ENCODE measurements around the gene EIF1AD.
"Not testable (repeated sequence)": the region's sequence is repeated elsewhere in the genome, so short reads cannot be mapped to it uniquely, and the experiment has no call there.

EIF1AD gene, protein sequence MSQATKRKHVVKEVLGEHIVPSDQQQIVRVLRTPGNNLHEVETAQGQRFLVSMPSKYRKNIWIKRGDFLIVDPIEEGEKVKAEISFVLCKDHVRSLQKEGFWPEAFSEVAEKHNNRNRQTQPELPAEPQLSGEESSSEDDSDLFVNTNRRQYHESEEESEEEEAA

DNA sequence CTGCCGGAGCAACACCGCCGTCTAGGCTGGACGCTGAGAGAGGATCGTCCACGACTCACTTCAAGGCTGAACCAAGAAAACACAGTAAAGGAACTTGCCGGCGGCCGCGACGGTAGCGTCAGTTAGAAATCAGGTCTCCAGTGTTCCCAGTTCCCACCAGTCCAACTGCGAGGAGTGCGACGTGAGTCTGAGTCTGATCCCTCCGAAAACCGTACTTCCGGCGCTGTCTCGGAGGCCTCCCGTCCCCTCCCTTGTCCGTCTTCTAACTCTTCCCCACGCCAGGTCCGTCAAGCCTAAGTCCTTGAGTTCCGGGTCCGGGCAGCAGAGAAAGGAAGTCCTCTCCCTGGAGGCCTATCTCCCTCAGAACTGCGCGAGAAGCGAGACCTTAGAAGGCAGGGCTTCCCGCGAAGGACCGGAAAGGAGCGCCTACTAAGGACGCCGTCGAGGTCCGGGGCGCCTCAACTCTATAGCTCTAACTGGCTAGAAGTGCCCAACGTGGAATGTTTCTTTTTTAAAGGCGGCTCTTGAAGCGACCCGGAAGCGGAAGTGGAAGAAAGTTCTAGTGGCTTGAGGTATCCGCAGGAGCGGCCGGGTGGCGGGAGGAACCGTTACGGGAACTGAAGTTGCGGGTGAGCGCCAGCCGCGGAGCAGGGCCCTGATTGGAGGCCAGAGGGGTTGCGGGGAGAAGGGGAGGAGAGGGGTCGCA lies at the start of gene EIF1AD, which contains the start of gene BANF1:
Gene EIF1AD, minus strand, starts transcription at position 216 of the 706 bp plus-strand sequence. CDS start 1,768 bp downstream, outside the sequence.
Gene BANF1, plus strand, starts transcription at position 562 of the 706 bp plus-strand sequence. CDS start 748 bp downstream, outside the sequence.
- DNase-seq (ENCODE audit: low read depth in 2 of 2) = peak; percentile 85 to 91

DNA sequence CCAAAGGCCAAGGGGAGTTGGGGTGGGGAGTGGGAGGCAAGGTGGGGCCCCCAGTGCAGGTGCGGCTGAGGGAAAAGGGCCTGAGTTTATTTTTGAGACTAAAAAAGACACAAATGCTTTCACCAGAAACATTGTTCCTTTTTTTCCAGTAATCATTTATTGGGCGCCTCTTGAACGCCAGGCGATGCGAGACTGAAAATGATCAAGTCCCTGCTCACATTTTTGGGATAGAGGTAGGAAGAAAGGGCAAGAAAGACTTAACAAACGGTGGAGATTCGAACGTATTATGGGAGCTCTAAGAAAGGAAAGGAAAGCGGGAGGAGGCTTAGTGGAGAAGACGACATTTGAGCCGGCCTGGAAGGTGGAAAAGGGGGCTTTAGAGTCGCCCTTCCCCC lies 49.4 kb upstream of the EIF1AD start:
- no peak for DNase-seq (ENCODE audit: low read depth in 2 of 2)

DNA sequence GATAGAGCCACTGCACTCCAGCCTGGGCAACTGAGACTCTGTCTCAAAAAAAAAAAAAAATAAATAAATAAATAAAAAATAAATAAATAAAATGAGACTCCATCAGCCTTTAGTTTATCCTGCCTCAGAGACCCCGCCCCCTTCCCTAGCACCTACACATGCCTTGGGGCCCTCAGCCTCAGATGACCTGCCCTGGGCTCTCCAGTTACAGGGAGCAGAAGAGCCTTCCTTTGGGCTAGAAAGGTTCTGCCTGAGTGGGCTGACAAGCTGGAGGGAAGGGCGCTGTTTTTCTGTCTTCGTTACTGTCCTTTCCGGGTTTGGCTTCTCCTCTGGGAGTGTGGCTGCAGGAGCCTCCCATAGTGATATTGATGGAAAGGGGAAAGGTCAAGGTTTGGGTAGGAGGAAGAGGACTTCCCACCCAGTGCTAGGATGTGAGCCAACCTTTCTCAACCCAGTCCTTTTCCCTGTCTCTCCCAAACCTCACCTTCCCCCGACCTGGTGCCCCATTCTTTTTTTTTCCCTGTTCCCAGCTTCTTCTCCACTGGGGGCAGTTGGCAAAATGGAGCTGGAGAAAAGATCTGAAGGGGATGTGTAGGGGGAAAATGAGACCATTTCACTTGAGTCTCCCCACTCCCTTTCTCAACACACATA lies 48.7 kb upstream of the EIF1AD start:
- DNase-seq (ENCODE audit: low read depth in 2 of 2) = no peak

DNA sequence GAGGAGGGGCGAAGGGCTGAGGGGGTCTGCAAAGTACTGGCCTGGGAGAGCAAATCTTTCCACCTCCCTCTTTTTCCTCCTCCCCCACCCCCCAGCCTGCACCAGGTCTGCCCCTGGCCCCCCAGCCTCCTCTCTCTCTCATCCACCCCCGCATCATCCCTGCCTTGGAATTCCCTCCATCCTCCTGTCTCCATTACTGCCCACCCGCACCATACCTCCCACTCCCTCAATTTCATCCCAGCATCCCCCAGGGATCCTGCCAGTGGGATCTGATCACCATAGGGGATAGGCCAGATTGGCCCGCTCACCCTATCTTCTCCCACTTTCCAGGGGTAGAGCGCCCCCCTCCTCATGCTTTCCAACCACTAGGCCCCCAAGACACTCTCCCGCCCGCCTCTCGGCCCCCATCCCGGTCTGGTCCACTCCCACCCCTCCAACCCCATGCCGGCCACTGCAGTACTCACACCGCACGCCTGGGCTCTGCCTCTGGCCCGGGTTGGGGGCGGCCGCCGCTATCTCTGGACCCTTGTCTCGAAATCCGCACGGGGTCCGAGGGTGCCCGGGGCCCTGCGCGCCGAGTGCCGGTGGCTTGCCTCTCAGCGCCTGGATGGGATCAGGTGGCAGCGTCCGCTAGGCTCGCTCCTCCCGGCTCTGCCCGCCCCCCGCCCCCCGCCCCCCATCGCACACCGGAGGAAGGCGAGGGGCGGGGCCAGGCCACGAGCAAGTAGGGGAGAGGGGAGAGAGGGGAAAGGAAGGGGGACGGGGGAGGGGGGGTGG lies 46.8 kb upstream of the EIF1AD start, which contains the start of gene GAL3ST3:
Gene GAL3ST3, minus strand, starts transcription at position 615 of the 777 bp plus-strand sequence. CDS start 3,746 bp downstream, outside the sequence.
- DNase-seq (ENCODE audit: low read depth in 2 of 2) = no peak

DNA sequence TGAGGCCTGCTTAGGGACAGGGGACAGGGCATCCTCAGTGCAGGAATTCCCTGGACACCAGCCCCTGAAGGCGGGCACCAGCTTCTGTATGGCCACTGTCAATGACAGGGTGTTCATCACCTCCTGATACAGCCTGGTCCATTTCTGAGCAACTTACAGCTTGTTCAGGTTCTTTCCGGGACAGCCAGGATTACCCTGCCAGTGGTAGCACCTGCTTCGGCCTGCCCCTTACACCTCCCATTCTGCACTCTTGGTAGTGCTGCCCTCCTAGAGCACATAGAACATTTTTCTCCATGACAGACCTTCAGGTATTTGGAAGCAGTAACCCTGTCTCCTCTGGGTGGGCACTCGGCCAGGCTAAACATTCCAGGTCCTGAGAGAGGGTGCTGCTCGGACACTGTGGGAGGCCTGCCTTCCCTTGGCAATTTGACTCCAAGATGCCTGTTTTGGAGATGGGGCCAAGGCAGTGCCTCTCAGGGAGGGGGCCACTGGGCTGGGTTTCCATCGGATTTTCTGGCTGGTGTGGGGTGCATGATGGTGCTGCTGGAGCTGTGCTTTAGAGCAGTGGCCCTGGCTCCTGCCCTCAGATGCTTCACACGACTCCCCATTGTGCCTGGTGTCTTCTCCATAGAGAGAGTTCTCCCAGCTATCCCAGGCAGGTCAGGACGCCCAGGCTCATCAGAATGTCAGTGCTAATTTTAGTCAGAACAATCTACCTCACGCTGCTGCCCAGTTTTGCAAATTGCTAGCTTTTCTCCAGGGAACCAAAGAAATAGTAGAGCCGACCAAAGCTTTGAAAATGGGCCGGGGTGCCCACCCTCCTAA lies 45.8 kb upstream of the EIF1AD start:
- DNase-seq (ENCODE audit: low read depth in 2 of 2) = no peak

DNA sequence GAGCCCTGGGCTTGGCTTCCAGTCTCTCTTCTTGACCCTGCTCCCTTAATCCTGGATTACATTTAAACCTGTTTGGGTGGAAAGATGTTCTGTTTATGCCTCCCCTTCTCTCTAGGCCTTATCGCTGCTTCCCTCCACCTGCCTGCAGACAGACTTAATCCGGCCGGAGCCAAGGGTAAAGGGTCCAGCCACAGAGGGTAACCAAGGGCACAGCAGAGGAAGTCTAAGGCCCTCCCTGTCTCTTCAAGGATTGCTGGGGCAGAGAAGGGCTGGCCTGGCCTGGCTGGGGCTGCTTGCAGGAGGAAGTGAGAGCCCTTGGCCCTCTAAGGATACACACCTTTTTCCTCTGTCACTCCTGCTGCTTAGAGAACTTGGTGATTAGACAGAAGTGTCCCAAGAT lies 44.9 kb upstream of the EIF1AD start:
- no peak for DNase-seq (ENCODE audit: low read depth in 2 of 2)

DNA sequence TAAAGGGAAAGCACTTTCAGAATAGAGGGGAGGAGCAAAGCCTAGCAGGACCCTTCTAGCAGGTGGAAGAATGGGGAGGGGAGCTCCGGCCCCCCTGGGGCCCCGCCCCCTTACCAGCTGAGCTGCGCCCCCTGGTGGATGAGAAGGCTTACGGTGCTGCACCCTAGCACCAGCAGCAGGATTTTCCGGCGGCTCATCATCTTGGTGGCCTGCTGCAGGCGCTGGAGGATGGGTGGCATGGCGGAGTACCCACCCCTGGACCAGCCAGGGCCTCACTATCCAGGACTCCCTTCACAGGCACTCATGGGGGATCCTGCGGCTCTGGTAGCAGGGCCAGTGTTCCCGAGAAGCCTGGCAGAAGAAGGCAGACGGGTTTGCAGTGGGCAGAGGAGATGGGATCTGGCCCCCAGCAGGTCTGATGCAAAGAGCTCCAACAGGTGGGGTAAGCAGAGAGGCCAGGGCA lies 43.3 kb upstream of the EIF1AD start:
- peak; percentile 68 to 71 for DNase-seq (ENCODE audit: low read depth in 2 of 2)

DNA sequence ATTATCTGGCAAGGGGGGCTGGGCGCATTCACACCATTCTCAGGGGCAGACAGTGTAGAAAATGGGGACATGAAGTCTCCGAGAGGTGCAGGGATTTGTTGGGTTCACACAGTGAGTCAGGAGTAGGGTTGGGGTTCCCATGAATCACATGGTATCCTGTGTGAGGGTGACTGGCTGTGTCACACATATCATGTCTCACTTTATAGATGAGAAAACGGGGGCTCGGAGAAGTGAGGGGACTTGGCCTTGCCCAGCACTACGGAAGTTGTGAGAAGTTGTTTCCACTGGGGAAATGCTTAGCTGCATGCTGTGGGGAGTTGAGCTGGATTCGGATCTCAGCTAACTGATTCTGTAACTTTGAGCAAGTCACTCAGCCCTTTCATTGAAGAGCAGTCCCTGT lies 42.8 kb upstream of the EIF1AD start:
- peak in 1 of 2 donors; percentile 19 for DNase-seq (ENCODE audit: low read depth in 2 of 2)

DNA sequence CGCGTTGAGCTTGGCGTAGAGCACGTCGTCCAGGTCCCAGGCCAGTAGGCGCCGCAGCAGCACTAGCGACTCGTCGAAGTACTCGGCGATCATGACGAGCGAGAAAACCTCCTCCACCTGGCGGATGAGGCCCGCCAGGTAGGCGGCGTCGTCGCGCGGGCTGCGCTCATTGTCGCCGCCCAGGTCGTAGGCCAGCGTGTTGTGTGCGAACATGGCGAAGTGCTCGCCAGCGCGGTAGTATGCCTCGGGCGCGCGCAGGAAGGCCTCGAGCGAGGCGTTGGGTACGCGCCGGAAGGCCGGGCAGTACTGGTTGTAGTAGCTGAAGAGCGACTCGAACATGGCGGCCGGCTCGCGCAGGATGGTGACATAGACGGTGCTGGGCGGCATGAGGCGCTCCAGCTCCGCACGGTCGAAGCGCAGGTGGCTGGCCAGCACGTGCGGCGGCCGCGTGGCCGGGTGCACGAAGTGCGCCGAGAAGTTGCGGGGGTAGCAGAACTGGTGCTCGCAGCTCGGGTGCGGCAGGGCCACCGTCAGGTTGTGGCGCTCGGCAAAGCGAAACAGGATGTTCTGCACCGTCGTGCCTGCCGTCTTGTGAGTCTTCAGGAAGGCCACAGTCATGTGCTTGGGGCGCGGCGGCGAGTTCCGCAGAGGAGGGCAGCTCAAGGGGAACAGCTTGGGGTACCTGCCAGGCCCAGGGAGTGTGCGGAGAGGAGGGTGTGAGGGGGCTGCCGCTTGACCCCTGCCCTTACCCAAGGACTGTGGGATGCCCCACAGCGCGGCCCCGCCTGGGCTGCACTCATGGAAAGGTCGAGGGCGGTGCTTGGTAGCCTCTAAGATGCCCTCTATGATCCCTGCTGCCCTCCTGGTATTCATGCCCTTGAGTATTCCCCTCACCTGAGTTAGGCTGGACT lies 41.3 kb upstream of the EIF1AD start:
- DNase-seq (ENCODE audit: low read depth in 2 of 2) = no peak

DNA sequence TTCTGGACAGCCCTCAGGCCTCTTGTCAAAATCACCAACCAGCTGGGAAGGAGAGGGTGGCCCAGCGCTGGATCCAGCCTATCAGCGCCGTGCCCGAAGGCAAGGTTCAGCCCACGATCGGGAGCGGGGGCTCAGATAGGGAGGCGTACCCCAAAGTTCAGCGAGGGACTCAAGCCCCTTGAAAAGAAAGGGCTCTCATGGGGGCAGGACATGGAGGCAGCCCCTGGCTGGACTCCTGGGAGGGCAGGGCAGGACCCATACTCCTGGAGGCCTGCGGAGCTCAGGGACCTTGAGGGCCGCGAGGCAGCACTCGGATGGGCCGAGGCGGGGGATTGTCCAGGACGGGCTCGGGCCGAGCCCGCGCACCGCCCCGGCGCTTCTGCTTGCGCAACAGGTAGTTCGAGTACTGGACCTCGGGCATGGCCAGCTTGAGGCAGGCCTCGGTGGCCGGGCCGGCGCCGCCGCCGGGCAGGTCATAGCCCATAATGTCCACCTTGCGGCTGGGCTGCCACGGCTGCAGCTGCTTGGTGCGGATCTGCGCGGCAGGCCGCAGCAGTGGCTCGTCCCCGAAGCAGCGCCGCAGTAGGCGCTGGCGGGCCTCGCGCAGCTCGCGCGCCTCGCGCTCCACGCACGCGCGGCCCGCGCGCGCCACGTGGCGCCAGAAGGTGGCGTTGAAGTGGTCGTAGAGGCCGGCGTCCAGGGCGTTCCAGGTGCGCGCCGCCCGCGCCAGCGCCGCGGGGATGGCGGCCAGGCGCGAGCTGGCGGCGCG lies 40.5 kb upstream of the EIF1AD start:
- no peak for DNase-seq (ENCODE audit: low read depth in 2 of 2)

DNA sequence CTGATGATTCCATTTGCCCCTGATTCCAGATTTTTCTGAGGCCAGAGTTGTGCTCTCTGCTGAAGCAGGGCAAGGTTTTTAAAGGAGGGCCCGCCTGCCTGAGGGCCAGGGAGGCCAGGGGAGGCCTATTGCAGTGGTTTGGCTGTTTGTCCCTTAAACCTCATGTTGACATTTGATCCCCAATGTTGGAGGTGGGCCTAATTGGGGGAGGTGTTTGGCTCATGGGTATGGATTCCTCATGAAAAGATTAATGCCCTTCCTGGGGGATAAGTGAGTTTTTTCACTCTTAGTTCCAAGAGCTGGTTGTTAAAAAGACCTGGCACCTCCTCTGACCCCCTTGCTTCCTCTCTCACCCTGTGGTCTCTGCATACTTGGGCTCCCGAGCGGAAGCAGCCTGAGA lies 37.8 kb upstream of the EIF1AD start:
- no peak for DNase-seq (ENCODE audit: low read depth in 2 of 2)

DNA sequence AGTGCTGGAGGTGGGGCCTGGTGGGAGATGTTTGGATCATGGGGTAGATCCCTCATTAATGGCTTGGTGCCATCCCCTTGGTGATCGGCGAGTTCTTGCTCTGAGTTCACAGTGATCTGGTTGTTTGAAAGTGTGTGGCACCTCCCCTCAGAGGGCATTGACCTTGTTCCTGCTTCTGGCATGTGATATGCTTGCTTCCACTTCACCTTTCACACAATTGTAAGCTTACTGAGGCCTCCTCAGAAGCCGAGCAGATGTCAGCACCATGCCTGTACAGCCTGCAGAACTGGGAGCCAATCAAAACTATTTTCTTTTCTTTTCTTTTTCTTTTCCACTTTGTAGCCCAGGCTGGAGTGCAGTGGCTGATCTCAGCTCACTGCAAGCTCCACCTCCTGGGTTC lies 35.4 kb upstream of the EIF1AD start:
- no peak for DNase-seq (ENCODE audit: low read depth in 2 of 2)

DNA sequence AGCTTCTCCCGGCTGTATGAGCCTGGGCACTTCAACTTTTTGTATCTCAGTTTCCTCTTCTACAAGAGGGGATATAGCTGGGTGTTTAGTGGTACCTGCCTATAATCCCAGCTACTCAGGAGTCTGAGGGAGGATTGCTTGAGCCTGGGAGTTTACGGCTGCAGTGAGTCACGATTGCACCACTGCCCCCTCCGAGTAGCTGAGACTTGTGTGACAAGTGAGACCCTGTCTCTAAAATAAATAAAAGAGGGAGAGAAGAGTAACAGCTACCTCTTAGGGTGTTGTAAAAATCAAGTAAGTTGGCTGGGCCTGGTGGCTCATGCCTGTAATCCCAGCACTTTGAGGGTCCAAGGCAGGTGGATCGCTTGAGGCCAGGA lies 34.4 kb upstream of the EIF1AD start:
- no peak for DNase-seq (ENCODE audit: low read depth in 2 of 2)

DNA sequence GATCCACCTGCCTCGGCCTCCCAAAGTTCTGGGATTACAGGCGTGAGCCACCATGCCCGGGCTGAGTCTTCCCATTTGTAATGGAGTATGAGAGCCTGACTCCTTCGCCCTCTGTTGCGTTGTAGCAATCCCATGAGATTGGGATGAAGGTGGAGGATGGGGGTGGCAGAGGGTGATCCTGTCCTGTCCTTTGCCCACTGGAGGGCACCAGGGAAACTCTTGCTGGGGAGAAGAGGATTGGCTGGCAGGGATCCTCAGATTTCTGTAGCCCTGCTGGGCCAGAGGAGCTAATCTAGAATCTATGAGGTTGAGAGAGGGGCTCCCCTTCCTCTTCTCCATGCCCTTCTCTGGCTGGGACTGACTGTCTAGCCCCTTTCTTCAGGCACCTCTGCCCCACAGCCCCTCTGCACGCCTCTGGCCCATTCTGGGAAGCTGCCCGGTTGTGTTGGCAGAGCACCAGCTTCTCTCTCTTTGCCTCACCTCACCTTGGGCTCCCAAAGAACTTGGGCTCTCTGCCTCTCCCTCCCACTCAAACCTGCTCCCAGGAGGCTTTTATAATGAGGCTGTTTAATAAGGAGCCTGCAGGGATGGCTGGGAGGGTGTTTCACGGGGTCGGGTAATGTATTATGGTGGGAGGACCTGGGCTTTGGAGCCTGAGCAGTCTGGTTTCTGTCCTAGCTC lies 33.8 kb upstream of the EIF1AD start:
- DNase-seq (ENCODE audit: low read depth in 2 of 2) = no peak

DNA sequence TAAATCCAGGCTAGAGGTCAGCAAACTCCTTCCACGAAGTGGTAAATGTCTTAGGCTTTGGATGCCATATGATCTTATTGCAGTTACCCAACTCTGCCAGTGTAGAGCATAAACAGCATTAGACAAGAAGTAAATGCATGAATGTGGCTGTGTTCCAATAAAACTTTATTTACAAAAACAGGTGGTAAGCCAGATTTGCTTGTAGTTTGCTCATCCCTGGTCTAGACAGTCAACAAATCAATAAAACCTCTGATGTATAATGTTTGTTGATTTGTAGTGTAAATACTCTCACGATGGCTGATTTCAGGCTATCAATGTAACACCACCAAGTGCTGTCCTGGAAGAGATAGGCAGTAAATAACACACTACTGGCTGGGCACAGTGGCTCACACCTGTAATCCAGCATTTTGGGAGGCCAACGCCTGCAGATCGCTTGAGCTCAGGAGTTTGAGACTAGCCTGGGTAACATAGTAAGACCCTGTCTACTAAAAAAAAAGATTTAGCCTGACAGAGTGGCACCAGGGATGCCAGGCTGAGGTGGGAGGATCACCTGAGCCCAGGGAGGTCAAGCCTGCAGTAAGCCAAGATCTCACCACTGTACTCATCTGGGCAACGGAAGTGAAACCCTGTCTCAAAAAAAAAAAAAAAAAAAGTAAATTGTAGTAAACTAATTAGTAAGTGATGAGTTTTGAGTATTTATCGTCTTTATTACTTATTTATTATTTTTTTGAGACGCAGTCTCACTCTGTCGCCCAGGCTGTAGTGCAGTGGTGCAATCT lies 31.2 kb upstream of the EIF1AD start:
- no peak for DNase-seq (ENCODE audit: low read depth in 2 of 2)

DNA sequence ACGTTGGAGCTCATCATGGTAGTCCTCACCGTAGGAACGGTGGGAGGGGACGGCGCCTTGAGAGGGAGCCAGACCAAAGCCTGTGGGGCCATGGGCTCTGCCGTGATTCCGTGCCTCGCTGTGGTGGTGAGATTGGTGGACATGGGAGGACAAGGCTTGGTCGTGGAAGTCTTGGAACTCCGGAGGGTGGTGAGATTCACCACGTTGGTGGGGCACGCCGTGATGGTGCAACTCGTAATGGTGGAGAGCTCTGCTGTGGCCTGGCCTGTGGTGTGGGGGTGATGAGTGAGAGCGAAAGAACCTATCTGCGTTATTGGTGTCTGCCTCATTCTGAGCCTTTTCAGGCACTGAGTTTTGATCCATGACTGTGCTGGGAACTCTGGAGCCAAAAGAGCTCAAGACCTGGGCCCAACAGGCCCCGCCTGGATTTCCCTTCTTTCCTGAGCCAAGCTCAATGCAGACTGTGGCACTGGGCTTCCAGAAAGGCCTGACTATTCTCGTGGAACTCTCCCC lies 24.1 kb upstream of the EIF1AD start, which contains the start of gene CATSPER1:
Gene CATSPER1, minus strand, starts transcription at position 463 of the 513 bp plus-strand sequence. Its CDS starts 100 bp downstream, at position 363.
- DNase-seq (ENCODE audit: low read depth in 2 of 2) = no peak

DNA sequence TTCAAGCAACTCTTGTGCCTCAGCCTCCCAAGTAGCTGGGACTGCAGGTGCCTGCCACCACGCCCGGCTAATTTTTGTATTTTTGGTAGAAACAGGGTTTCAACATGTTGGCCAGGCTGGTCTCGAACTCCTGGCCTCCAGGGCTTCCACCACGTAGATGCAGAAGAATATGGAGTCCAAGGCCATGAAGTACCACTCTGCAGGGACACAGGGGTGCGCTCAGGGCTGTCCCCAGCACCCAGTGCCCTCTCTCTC lies 21.2 kb upstream of the EIF1AD start:
- not testable (repeated sequence) for DNase-seq (ENCODE audit: low read depth in 2 of 2)

Data from stimulated activated CD8-positive, alpha-beta memory T cell treated with anti-CD3 and anti-CD28 coated beads, Interleukin-7, amount 100 ng/mL, for 4 hours (primary cell).